ENCODE measurements around the gene PRKCE.

GRCh38 chr2:45741161-45741850 is 89.8 kb downstream of the PRKCE start:
- TF ChIP-seq CTCF (IDR thresholded peaks at IDR 0.05) (no peak), POLR2A (IDR thresholded peaks at IDR 0.05) (no peak)
